Keratinocyte (primary cell): Measurements from ENCODE around the gene ADGRV1. TPM values are rescaled to one million over a fixed set of nuclear protein-coding genes. Genes with fewer than 3 reads are reported as not detected.

Experiments
- DNase-seq: peaks from one replicate; pipeline ENCODE4 v3.0.0-alpha.2; 2011; ENCODE audit warnings: low read depth, missing footprints, low spot score
- FAIRE-seq: peaks from 2 replicates; lab custom pipeline; 2011; peaks lifted over from hg19 to GRCh38; lab: Jason Lieb, UNC
- H2AFZ ChIP-seq: 2 replicates; pipeline ENCODE4 v1.6.0; 2012; ENCODE audit warnings: low read length, control low read depth, inconsistent platforms; ENCODE audit not compliant: control insufficient read depth
- H3K27ac ChIP-seq: 2 replicates; pipeline ENCODE4 v1.5.1; 2011; ENCODE audit warnings: low read length; ENCODE audit not compliant: control insufficient read depth, insufficient read depth
- H3K27me3 ChIP-seq: 3 replicates; pipeline ENCODE4 v1.6.0; 2011; ENCODE audit warnings: low read length; ENCODE audit not compliant: control insufficient read depth, insufficient read depth; ENCODE audit errors: extremely low read depth
- H3K36me3 ChIP-seq, 2 experiments: 2 replicates in 1 of 2; 3 replicates in 1 of 2; pipeline ENCODE4 v1.5.1; 2011; ENCODE audit warnings: low read length in 2 of 2, mild to moderate bottlenecking in 1 of 2; ENCODE audit not compliant: control insufficient read depth in 2 of 2, insufficient read depth in 2 of 2; ENCODE audit errors: extremely low read depth in 1 of 2
- H3K4me1 ChIP-seq: 3 replicates; pipeline ENCODE4 v1.5.1; 2011; ENCODE audit warnings: low read length; ENCODE audit not compliant: control insufficient read depth, insufficient read depth; ENCODE audit errors: extremely low read depth
- H3K4me2 ChIP-seq: 3 replicates; pipeline ENCODE4 v1.6.0; 2011; ENCODE audit warnings: low read depth, low read length; ENCODE audit not compliant: control insufficient read depth, insufficient read depth; ENCODE audit errors: extremely low read depth
- H3K4me3 ChIP-seq, 3 experiments: fragments of 200-600 bp in 1 of 3; sonication (generic) in 1 of 3; 2 replicates in 2 of 3; 3 replicates in 1 of 3; pipeline ENCODE4 v1.5.1; 2011 to 2016; ENCODE audit warnings: low read length in 3 of 3, mild to moderate bottlenecking in 3 of 3, control low read depth in 2 of 3, inconsistent platforms in 1 of 3, low read depth in 1 of 3, mixed read lengths in 1 of 3, mixed run types in 1 of 3, moderate library complexity in 1 of 3; ENCODE audit not compliant: control insufficient read depth in 2 of 3, insufficient read depth in 2 of 3; ENCODE audit errors: extremely low read depth in 1 of 3
- H3K79me2 ChIP-seq: 2 replicates; pipeline ENCODE4 v1.6.0; 2012; ENCODE audit warnings: low read length; ENCODE audit not compliant: control insufficient read depth, insufficient read depth
- H3K9ac ChIP-seq: 3 replicates; pipeline ENCODE4 v1.6.0; 2011; ENCODE audit warnings: low read length; ENCODE audit not compliant: control insufficient read depth, insufficient read depth; ENCODE audit errors: extremely low read depth
- H3K9me1 ChIP-seq: 3 replicates; pipeline ENCODE4 v1.6.0; 2011; ENCODE audit warnings: low read length; ENCODE audit not compliant: control insufficient read depth, insufficient read depth; ENCODE audit errors: extremely low read depth
- H3K9me3 ChIP-seq: 2 replicates; pipeline ENCODE4 v1.5.1; 2012; ENCODE audit warnings: low read depth, low read length; ENCODE audit not compliant: control insufficient read depth
- H4K20me1 ChIP-seq: 3 replicates; pipeline ENCODE4 v1.6.0; 2011; ENCODE audit warnings: low read length; ENCODE audit not compliant: control insufficient read depth, insufficient read depth; ENCODE audit errors: extremely low read depth
- EZH2 ChIP-seq: IDR thresholded peaks from one replicate; pipeline ENCODE4 v1.6.1; 2012; ENCODE audit warnings: inconsistent platforms, mild to moderate bottlenecking, low read length, moderate library complexity
- dilution Hi-C: fragments of 300-500 bp; cut with MboI; formaldehyde crosslinking; loops from one replicate; pipeline ENCODE4 v1.7.0; 2020; ENCODE audit warnings: low sequenced_read_pairs; ENCODE audit not compliant: extremely low pct_ligation_motif_present
- polyA plus RNA-seq, 5 experiments: library from polyadenylated mRNA; depleted of rRNA in 3 of 5; stranded (reverse) in 3 of 5; stranded (forward) in 1 of 5; unstranded in 1 of 5; fragments of >200 nt; gene quantifications; 1 replicate in 1 of 5; 2 replicates in 3 of 5; 3 replicates in 1 of 5; pipeline versions ENCODE4 v1.2.1 to v1.2.3, GENCODE V29; 2011 to 2012; ENCODE audit warnings: missing spikeins in 2 of 5, low read depth in 1 of 5, low replicate concordance in 1 of 5
- TF ChIP-seq, protein P1 (sequence below), 3 experiments: IDR thresholded peaks in 1 of 3; conservative IDR thresholded peaks in 1 of 3; optimal IDR thresholded peaks in 1 of 3; 2 replicates in 2 of 3; 3 replicates in 1 of 3; pipeline versions ENCODE3 to v1.5.1; 2011; ENCODE audit warnings: low read length in 3 of 3, mild to moderate bottlenecking in 3 of 3, moderate library complexity in 2 of 3, control low read depth in 1 of 3, inconsistent platforms in 1 of 3; ENCODE audit not compliant: insufficient read depth in 2 of 3; ENCODE audit errors: extremely low read depth in 1 of 3

The ADGRV1 gene
- polyA plus RNA-seq, 1 donor (not counting 4 experiments of a cell fraction or from before 2014, with no cell fraction given): 0.05 TPM

DNA sequence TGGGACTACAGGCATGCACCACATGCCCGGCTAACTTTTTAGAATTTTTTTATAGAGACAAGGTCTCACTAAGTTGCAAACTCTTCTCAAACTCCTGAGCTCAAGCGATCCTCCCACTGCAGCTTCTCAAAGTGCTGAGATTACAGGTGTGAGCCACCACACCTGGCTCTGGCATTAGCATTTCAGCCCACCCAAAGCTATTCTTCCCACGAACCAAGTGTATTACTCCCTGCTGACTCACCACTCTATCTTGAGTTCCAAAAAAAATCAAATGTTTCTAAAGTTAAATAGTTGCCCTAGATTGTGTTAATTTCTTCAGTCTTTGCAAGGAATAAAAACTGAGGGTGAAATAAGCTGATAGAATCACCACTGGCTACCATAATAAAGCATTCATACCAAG, 619.0 kb downstream of the ADGRV1 start:
- Histone ChIP-seq H3K36me3 (no peaks in the 10 kb centered on the region), H3K79me2 (no peaks in the 10 kb centered on the region), H3K4me1 (no peaks in the 10 kb centered on the region), H3K9me3 (no peaks in the 10 kb centered on the region), H4K20me1 (no peaks in the 10 kb centered on the region), H3K9me1 (no peaks in the 10 kb centered on the region), H3K4me3 (no peak overlapping the region), H3K27me3 (no peaks in the 10 kb centered on the region), H2AFZ (no peak overlapping the region), H3K9ac (no peak overlapping the region), H3K4me2 (no peak overlapping the region), H3K27ac (no peak overlapping the region)
- no peak for FAIRE-seq
- dilution Hi-C loops: no loop called here
- no peak for DNase-seq
- TF ChIP-seq EZH2: no peak
- TF ChIP-seq, protein P1, sequence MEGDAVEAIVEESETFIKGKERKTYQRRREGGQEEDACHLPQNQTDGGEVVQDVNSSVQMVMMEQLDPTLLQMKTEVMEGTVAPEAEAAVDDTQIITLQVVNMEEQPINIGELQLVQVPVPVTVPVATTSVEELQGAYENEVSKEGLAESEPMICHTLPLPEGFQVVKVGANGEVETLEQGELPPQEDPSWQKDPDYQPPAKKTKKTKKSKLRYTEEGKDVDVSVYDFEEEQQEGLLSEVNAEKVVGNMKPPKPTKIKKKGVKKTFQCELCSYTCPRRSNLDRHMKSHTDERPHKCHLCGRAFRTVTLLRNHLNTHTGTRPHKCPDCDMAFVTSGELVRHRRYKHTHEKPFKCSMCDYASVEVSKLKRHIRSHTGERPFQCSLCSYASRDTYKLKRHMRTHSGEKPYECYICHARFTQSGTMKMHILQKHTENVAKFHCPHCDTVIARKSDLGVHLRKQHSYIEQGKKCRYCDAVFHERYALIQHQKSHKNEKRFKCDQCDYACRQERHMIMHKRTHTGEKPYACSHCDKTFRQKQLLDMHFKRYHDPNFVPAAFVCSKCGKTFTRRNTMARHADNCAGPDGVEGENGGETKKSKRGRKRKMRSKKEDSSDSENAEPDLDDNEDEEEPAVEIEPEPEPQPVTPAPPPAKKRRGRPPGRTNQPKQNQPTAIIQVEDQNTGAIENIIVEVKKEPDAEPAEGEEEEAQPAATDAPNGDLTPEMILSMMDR (optimal IDR thresholded peaks at IDR 0.05 in 1 of 3, IDR thresholded peaks at IDR 0.05 in 1 of 3, conservative IDR thresholded peaks at IDR 0.05 in 1 of 3; ENCODE audit: extremely low read depth in 1 of 3, insufficient read depth in 2 of 3, low read length in 3 of 3): no peak

GRCh38 chr5:91178461-91178860, 619.9 kb downstream of the ADGRV1 start:
- H3K36me3 ChIP-seq: no peaks in the 10 kb centered on the region
- H3K9ac ChIP-seq: no peak overlapping the region
- H3K4me1 ChIP-seq: no peaks in the 10 kb centered on the region
- no peak overlapping the region for H3K4me2 ChIP-seq
- DNase-seq (no peak), FAIRE-seq (no peak)
- no peaks in the 10 kb centered on the region for H3K9me3 ChIP-seq
- H3K4me3 ChIP-seq: no peak overlapping the region
- H3K79me2 ChIP-seq: no peaks in the 10 kb centered on the region
- no peaks in the 10 kb centered on the region for H3K27me3 ChIP-seq
- no peak overlapping the region for H2AFZ ChIP-seq
- dilution Hi-C loops: no loop called here
- H3K27ac ChIP-seq: no peak overlapping the region
- TF ChIP-seq EZH2: no peak
- TF ChIP-seq, protein P1 (optimal IDR thresholded peaks at IDR 0.05 in 1 of 3, IDR thresholded peaks at IDR 0.05 in 1 of 3, conservative IDR thresholded peaks at IDR 0.05 in 1 of 3; ENCODE audit: extremely low read depth in 1 of 3, insufficient read depth in 2 of 3, low read length in 3 of 3): no peak
- H3K9me1 ChIP-seq: no peaks in the 10 kb centered on the region
- H4K20me1 ChIP-seq: no peaks in the 10 kb centered on the region
